Adipose tissue (tissue), 3 donors: Measurements from ENCODE around the gene BCAR3. TPM values are rescaled to one million over a fixed set of nuclear protein-coding genes. Genes with fewer than 3 reads are reported as not detected.
"Not testable (repeated sequence)": the region's sequence is repeated elsewhere in the genome, so short reads cannot be mapped to it uniquely, and the experiment has no call there.

Source experiments
- H3K27ac ChIP-seq: one replicate; pipeline ENCODE4 v1.5.1; 2013; ENCODE audit warnings: low read depth, low read length
- WGBS, 3 donors: extraction: QIAGEN DNeasy Blood & Tissue Kit; methylation state at CpG; one replicate each; pipeline ENCODE4 v1.1.7; 2013; 5-methylcytosine and 5-hydroxymethylcytosine counted together
- polyA plus RNA-seq, 3 donors: library from polyadenylated mRNA; stranded (reverse); fragments of 200-250 nt; gene quantifications; one replicate each; pipeline ENCODE4 v1.2.3, GENCODE V29; 2013
- donor health status: healthy with polysubstance abuse.
- donor health status: Bipolar disorder and iron deficiency.
- donor health status: healthy.

BCAR3 gene
- polyA plus RNA-seq, 3 donors, result 5.3 to 28.9 (median 14.8) TPM

DNA sequence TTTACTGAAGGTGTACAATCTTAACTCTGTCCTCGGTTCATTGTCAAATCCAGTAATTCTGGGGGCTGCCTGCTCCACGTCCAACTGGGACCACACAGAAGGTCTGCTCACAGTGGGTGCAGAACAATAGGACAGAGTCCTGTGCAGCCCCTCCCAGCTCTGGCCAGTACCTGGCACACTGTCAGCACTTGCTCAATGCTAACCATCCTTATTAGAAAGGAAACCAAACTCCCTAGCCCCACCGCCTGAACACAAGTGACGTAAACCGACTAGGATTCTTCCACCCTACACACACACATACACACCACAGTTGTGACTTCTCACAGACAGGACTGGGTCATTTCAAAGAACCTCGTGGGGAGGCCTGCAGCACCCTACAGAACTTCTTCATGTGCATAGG is 5.2 kb downstream of the BCAR3 start:
- H3K27ac ChIP-seq, result no peak overlapping the region
- 43 to 87% (median 62%) methylated on average over 6 of the region's 6 CpGs for WGBS, 3 donors

DNA sequence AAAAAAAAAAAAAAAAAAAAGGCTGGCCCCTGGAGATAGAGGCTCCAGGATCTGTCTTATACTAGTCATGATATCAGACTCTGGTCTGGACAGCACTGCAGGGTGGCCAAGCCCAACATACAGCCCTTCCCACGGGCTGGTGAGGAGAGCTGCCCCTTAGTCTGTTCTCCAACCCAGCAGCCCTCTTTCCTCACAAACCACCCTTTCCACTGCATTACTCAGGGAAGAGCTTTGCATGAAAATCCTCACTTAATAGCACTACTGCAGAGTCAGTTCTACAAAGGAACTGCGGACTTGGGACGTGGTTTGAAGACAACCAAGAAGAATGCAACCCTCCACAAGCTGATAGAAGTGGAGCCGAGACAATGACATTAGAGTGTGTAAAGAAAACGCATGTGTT is 5.7 kb downstream of the BCAR3 start:
- 80 to 91% (median 87%) methylated on average over 5 of the region's 5 CpGs for WGBS, 3 donors
- H3K27ac ChIP-seq, result no peak overlapping the region

DNA sequence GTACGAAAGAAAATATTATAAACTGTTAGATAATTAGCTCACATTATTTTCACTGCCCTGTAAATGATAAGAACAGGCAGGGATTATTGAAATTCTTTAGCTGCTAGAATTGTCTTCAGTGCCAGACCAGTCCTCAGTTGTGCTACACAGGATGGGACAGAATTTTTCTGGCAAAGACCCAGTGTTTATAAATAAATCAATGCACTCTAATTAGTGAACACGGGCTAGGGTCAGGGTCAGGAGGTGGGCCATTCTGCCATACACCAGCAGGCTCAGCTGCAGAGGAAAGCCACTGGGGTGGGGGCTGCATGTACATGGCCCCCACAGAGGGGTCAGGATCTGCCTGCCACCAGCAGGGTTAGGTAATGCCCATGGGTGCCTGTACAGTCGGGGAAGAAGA is 6.4 kb downstream of the BCAR3 start:
- H3K27ac ChIP-seq, result no peak overlapping the region
- 50 to 62% (median 50%) methylated on average over 3 of the region's 3 CpGs for WGBS, 3 donors

DNA sequence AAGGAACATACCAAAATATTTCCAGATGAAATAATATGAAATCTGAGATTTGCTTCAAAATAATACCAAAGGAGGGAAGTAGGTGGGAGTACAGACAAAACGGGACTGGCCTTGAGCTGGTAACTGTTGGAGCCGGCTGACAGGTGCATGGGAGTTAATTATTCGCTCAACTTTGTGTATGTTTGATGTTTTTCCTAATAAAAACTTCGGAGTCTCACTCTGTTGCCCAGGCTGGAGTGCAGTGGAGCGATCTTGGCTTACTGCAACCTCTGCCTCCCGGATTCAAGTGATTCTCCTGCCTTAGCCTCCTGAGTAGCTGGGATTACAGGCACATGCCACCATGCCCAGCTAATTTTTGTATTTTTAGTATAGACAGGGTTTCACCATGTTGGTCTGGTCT is 7.6 kb downstream of the BCAR3 start:
- not testable (repeated sequence) for H3K27ac ChIP-seq
- 72 to 82% (median 76%) methylated on average over 6 of the region's 6 CpGs for WGBS, 3 donors

DNA sequence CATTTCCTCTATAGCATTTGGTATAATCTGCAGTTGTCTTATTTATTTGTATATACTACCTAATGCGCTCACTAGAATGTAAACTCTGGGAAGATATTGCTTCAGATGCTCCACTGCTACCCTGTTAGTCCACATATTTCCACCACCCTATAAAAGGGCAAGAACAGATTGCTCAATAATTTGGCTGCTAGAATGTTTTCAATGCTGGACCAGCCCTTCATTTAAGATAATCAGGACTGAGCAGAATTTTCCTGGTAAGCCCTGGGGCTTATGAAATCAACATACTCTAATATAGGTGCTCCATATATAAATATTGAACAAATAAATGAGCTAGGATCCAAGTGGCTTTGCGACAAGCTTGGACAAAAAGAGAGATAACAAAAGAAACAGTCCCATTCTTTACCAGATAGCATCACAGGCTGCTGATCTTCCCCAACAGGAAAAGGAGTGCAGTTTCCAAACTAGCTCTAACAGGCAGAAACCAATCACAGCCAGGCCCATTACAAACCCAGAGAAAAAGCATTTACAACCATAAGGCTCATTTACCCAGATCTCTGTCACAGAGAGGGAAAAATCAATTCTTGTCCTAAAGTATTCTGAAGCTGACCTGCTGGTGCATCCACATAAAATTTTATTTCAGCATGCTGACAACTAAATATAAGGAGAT is 8.3 kb downstream of the BCAR3 start:
- no peak overlapping the region for H3K27ac ChIP-seq
- 77 to 89% (median 85%) methylated on average over 2 of the region's 2 CpGs for WGBS, 3 donors

DNA sequence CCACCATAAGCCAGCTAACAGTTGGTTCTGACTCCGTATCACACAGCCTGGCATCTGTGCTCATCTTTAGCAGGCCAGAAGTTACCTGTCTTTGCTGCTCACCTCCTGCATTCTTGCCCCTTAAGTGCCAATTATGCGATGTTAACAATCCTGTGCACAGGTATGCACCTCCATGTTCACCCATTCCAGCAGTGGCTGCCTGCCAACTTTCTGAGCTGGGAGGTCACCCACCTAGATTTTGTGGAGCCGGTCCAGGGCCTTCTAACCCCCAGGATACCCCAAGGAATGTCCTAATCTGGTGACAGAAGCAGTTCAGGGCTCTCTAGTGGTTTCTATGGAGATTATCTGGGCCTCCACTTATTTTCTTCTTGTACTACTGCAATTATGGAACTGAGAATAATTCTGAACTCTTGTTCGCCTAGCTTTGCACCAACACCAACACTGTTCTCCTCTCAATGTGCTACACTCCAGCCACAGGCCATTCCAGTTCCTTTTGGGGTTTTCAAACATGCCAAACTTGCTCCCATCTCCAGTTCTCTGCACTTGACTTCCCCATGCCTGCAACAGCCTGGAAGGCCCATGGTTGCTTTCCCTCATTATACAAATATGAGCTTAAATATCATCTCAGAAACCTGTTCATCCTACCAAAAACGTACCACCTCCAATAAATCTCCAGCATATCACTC is 9.0 kb downstream of the BCAR3 start:
- 71 to 76% (median 75%) methylated on average over 5 of the region's 5 CpGs for WGBS, 3 donors

DNA sequence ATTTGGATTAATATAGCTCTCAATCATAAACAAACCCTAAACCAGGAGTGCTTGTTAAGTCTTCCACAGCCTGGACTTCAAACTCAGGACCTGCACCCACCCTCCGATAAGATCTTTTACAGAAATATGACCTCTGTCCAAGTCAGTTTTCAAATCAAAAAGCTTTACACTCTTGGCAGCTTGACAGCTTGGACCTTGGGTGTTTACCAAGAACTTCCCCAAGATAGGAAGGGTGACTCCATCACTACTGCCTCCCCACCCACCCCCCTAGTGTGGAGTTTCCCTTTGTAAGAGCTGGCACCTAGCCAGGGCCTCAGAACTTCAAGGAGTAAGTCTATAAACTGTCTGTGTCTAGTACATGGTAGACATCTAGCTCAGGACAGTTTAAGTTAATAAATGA is 9.6 kb downstream of the BCAR3 start:
- WGBS, 3 donors, result 18 to 26% (median 23%) methylated on average over 1 of the region's 1 CpG
- H3K27ac ChIP-seq, result no peak overlapping the region

More for the DNA sequence above, 9.0 kb downstream of the BCAR3 start:
- no peak overlapping the region for H3K27ac ChIP-seq

DNA sequence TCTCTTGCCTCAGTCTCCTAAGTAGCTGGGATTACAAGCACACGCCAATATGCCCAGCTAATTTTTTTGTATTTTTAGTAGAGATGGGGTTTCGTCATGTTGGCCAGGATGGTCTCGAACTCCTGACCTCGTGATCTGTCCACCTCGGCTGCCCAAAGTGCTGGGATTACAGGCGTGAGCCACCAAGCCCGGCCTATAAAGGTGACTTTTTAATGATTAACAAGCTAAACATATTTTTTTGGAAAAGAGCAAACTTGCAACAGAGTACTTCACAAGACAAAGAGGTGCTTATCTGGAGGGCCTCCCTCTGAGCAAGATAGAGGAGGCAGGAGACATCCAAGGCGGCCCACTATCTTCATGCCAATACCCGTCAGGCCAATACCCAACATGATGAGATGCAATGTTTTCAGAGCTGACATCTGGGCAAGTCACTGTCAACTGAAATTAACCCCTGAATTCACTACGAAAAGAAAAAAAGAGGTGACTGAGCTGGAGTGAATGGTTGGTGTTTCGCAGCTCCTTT is 10.5 kb downstream of the BCAR3 start:
- H3K27ac ChIP-seq, result no peak overlapping the region
- 90 to 93% (median 91%) methylated on average over 11 of the region's 11 CpGs for WGBS, 3 donors

DNA sequence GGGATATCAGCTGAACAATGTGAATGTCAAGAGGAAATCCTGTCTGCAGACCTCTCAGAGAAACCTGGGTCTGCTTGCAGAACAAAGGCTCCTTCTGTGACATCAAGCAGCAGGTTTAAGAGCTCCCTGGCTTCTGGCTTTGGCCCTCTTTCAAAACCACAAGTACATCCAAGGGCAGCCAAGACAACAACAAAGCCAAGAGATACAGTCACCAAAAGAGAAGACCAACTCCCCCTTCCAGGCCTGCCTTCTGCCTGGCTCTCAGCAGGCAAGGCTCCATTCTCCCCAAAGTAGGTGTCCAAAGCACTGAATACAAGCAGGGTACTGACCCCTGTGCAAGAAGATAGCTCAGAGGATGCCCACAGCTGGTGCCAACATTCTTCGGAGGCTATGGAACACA is 11.5 kb downstream of the BCAR3 start:
- WGBS, 3 donors, result 71 to 85% (median 78%) methylated on average over 1 of the region's 1 CpG
- no peak overlapping the region for H3K27ac ChIP-seq

DNA sequence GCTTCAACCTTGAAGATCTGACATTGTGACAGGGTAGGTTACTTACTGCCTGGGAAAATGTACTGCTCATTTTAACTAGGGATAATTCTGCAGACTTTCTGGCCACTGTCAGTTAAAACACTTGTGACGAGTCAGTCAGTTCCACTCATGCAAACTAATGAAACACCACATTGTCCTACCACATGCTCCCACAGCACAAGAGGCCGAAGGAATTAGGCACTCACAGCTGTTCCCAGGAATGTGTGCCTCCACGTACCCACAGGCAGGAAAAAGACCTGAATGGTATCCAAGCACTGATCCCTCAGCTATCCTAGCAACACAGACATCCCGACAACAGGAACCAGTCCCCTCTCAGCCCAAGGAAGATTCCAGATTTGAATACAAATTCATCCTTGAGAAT is 12.3 kb downstream of the BCAR3 start:
- H3K27ac ChIP-seq, result no peak overlapping the region
- 75 to 86% (median 75%) methylated on average over 4 of the region's 4 CpGs for WGBS, 3 donors

DNA sequence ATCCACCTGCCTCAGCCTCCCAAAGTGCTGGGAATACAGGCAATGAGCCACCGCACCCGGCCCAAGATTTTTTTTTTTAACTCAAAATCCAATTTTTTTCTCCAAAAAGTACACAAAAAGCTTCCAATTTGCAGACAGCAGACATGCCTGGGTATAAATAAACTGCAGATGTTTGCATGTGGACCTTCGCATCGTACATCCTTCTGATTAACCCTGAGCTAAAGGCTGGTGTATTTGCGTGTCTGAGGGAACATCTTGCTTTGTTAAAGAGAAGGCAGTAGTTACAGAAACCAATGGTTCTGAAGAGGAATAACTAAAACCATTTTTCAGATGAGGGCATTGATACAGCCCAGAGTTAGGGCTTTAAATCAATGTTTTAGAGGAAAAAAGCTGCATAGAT is 12.7 kb downstream of the BCAR3 start:
- WGBS, 3 donors, result 91 to 94% (median 93%) methylated on average over 5 of the region's 5 CpGs
- H3K27ac ChIP-seq, result no peak overlapping the region

DNA sequence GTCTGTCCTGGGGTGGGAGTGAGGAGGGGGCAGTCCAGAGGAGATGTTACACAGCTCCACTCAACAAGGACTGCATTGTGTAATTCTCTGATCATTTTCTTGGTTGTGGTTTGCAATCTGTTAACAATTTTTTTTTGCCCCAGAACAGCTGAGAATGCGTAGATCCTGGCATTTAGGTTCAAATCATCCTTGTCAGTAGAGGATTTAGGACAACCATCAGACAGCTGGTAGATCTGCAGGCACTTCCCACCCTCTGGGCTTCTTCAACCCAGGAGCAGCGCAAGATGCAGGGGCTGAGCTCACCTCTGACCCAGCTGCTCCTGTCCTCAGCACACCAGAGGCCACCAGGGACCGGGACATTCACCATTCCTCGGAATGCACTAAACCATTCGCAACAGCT is 13.5 kb downstream of the BCAR3 start:
- 73 to 95% (median 79%) methylated on average over 5 of the region's 5 CpGs for whole genome bisulfite sequencing, 3 donors
- no peak overlapping the region for H3K27ac ChIP-seq

DNA sequence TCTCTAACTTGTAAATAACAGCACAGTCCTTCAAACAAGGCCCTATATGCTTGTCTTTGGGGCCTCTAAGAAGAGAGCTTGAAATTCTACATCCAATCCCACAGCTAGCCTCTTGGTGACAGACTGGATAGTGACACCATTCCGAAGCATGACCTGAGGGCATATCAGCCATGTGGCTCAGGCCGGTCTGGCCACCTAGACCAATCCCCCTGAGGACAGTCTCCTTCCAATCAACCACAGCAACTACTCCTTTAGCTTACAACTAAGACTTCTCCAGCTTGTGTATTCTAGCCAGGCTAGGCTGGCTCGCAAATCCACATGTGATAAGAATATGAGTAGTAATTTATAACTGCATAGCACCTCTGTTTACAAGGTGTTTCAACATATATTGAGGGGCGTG is 14.0 kb downstream of the BCAR3 start:
- 88 to 91% (median 90%) methylated on average over 4 of the region's 4 CpGs for WGBS, 3 donors
- H3K27ac ChIP-seq, result no peak overlapping the region

DNA sequence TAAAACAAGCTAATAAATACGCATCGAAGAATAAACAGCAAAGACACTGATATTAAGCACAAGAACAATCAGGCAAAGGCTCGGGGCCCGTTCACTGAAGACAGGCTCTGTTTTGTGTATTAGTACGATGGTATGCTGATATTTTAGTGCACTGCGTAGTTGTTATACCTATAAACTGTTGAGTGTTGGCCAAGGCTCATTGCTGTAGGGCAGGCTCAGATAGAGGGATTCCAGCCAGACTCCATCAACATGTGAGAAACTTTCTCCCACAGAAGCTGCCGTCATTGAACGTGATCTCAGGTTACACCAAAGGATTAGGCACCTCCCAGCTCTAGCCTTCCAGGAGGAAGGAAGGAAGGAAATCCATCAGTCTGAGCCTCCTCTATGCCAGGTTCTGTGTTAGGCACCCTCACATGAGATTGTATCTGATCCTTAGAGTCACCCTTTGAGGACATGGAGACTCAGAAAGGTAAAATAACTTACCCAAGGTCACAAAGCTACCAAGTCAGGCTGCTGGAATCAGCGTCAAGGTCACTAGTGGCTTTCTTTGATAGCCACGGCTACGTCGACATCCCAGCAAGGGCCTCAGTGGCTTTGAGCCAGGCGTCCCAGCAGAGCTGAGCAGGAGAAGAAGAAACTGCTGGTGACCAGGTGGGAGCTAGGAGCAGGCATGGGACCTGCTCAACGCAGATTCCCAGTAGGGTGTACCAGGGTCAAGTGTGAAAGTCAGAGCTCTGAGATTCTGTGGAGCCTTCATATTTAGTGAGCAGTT is 14.8 kb downstream of the BCAR3 start:
- WGBS, 3 donors, result 67 to 86% (median 82%) methylated on average over 14 of the region's 14 CpGs
- no peak overlapping the region for H3K27ac ChIP-seq

DNA sequence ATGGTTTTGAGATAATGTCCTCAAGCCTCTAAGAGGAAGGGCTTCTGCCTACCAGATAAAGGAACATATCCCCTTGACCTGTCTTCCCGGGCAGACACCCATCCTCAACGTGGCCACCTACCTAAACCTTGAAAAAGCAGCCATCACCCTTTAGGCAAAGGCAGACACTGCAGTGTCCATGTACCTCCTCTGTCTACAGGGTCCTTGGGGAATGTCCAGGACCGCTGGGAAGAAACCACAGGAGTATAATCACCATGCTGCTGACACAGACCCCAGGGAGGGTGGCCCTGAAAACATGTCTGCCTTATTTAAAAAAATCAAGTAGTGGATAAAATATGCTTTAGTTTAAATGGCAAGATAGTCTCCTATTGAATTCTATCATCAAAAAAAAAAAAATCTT is 16.6 kb downstream of the BCAR3 start:
- WGBS, 3 donors, result 62 to 72% (median 68%) methylated on average over 3 of the region's 3 CpGs
- H3K27ac ChIP-seq, result no peak overlapping the region

DNA sequence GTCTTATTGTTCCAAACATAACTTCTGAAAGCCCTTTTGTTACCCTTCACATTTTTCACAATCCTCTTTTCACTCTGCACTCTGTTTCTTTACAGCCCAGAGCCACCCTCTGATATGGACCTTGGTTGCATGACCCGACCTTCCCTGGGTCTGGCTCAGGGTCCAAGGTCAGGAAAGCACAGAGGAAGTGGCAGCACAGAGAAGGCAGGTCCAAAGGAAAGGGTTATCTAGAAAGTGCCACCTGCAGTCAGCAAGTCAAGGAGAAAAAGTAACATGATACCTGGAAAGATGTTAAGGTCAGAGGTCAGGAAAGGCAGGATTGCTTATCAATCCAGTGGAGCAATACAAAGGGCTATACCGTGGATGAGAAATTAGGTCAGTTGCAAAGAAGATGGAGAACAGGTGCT is 18.4 kb downstream of the BCAR3 start:
- 31 to 90% (median 89%) methylated on average over 2 of the region's 2 CpGs for WGBS, 3 donors
- H3K27ac ChIP-seq, result no peak overlapping the region

DNA sequence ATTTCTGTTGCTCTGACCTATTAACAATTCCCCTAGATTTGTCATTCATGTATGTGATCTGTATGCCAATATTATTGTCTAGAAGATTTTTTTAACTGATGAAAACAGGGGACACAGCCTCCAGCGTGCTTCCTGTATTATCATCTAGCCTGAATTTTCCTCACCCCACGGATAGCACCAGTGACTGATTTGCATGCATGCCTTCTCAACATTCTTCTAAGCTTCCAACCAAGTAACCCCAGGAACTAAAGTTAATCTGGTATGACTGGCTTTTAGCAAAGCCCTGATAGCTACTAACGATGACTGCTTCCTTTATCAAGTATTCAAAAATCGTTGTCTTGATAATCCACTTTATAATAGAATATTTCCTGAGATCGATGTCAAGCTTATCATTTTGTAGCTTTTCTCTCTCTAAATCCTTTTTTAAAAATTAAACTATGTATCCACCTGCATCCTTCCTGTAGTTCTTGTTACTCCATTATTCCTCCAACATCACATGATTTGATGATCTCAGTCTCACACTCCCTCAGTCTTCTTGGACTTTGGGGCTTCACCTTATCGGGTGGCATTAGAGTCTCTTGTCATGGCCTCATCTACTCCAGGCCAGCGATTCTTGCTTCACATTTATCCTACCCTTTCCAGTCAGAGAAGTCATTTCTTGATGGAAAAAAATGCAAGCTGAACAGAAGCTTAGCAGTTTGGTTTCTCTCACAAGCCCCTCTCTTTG is 19.0 kb downstream of the BCAR3 start:
- H3K27ac ChIP-seq, result no peak overlapping the region
- 75 to 82% (median 79%) methylated on average over 7 of the region's 7 CpGs for WGBS, 3 donors

DNA sequence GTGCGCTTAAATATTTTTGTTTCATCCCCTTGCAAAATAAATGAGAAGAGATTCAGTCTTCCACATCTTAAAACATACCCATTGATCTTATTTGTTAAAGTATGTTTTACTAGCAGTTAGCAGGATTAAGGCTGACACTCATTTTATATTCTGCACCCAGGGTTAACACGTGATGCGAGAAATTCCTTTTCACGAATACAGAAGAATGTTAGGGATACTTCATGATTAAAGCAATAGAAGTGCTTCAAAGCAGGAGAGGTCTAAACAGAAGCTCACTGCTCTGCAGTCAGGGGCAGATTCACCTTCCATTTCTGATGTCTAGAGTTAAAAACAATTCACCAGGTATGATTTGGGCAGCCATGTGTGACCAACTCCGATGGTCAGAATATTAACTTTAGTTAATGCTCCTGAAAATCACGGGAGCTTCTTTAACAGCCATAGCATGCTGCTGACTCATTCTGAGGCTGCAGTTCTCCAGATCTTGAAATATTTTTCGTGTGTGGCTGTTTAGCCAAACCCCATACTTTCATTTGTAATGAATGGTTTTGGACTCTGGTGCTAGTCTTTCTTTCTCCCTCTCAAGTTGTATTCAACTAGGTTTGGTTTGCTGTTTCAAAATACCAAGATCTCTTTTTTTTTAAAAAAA is 19.7 kb downstream of the BCAR3 start:
- WGBS, 3 donors, result 52 to 75% (median 53%) methylated on average over 7 of the region's 7 CpGs
- H3K27ac ChIP-seq, result no peak overlapping the region
